Stimulated activated CD4-positive, alpha-beta T cell treated with anti-CD3 and anti-CD28 coated beads, Interleukin-15, amount 100 ng/mL, for 1 hour (primary cell): ENCODE data around the gene TSPEAR.
"Not testable (repeated sequence)": the region's sequence is repeated elsewhere in the genome, so short reads cannot be mapped to it uniquely, and the experiment has no call there.

Source experiments
- DNase-seq, 2 donors: peaks; one replicate each; pipeline ENCODE4 v3.0.0-alpha.2; 2020; ENCODE audit warnings: low read depth in 1 of 2, low spot score in 1 of 2

TSPEAR gene

GRCh38 chr21:44555200-44555875 is 156.0 kb downstream of the TSPEAR start:
- DNase-seq = no peak

- DNase-seq = no peak
Observed at GRCh38 chr21:44552681-44553080, 158.7 kb downstream of the TSPEAR start.

DNA sequence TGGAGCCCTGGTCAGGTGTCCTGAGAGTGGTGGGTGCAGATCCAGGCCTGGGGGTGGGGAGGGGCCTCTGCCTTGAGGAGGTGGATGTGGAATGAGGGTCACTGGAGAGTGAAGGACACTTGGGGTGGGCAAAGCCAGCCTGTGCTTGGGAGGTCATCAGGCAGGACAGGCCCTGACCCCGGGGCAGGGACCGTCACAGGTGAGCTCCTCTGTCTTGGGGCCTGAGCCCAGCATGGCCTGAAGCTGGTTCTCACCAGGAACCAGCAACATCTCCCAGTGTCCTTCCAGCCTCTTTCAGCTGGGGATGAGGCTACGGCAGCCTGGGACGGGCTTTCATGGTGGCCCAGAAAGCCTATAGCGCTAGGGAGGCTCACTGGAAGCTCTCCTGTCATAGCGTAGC is 159.2 kb downstream of the TSPEAR start:
- no peak for DNase-seq

DNA sequence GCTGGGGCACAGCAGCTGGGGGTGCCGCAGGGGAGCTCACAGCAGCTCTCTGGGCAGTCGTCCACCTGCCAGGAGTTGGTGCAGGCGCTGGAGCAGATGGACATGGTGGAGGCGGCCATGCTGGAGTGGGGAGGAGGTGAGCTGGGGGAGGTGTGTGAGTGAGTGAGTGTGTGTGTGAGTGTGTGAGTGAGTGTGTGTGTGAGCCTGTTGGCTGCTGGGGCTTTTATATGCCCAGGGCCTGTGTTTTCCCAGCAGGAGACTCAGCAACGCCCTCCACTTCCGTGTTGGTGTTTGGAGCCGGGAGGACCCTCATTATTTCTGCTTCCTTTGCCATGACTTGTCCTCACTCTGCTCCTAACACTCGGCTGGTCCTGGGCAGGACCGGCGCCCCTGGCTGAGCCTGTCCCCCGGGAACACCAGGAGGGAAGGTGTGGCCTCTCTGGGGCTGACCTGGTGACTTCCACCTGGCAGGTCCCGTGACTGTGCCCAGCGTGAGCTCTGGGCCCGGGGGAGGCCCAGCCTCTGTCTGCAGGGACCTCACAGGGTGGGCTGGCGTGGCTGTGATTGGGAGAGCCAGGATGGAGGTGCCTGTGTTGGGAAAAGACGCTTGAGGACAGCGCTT is 159.9 kb downstream of the TSPEAR start, which contains the start of gene KRTAP10-2:
TSS of gene KRTAP10-2 (minus strand) at position 166 of the 622 bp plus-strand sequence. CDS start at position 119, 47 bp downstream.
- no peak for DNase-seq

DNA sequence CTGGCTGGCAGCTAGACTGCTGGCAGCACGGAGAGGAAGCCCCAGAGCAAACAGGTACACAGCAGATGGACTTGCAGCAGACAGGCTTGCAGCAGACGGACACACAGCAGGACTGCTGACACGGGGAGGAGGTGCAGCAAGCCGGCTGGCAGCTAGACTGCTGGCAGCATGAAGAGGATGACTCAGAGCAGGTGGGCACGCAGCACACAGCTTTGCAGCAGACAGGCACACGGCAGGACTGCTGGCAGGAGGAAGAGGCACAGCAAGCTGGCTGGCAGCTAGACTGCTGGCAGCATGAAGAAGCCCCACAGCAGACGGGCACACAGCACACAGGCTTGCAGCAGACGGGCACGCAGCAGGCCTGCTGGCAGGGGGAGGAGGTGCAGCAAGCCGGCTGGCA is 160.6 kb downstream of the TSPEAR start:
- DNase-seq = no peak

DNA sequence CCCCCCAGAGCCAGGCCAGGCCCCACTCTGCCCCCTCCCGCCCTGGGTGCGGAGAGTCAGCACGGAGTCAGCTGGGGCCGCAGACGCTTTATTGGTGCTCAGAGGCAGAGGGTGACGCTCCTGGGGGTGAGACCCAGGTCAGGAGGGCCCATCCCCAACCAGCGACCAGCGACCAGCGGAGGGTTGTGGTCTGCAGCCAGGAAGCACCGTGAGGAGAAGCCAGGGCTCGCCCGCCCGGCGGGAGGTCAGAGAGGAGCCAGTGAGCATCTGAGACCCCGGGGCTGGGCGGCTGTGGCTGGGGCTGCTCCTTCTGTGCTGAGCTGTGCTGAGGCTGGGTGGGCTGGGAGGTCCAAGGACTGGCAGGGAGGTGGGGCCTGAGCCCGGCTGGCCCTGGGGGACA is 161.1 kb downstream of the TSPEAR start:
- not testable (repeated sequence) for DNase-seq

- DNase-seq = no peak
Observed at GRCh38 chr21:44549525-44550211, 161.7 kb downstream of the TSPEAR start.

DNA sequence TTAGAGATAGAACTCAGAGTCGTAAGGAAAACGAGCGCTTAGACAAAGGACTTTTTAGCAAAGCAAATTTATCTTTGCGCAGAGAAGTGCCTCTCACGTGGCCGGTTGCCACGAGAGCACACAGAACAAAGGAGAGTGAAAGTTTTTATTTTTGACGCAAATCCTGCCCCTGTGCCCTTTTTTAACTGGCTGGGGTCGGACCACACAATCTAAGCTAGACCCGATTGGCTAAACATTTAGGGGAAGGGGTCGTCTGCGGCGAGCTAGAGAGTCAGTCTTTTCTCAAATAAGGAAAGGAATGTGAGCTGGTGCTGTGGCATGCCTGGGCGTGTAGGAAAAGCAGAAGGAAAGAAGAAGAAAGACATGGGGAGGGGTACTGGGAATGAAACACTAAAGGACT is 162.4 kb downstream of the TSPEAR start:
- no peak for DNase-seq

DNA sequence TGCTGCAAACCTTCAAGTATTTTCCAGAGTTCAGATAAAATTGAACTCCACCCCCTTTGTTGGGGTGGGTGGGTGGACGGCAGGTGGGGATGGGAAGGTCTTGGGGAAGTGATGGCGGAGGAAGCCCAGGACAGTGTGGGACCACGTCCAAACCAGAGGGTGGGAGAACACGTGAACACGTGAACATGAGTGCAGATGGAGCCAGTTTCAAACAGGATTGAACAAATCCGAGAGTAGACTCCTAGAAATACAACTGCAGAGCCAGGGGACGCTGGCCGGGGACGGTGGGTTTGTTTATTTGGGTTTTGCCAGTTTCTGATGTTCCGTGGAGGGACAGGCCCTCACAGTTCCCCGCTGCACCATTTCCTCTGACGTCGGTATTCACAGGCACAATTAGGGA is 163.0 kb downstream of the TSPEAR start:
- no peak for DNase-seq

- no peak for DNase-seq
Observed at GRCh38 chr21:44547656-44548331, 163.6 kb downstream of the TSPEAR start.

DNA sequence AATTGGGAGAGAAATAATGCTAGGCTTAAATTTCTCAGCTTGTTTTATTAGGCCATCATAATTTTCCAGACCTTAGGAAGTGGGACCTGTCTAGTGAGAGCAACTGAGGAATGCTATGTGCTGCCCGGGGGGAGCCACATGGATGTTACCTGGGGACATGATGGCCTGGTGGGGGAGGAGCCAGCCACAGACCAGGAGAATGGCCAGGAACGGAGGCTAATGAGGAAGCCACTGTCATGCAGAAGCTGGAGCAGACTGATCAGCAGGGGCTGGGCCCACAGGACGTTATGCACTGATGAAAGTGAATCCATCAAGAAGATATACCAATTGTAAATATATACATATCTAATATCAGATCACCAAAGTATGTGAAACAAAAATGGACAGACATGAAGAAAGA is 166.8 kb downstream of the TSPEAR start:
- no peak for DNase-seq

DNA sequence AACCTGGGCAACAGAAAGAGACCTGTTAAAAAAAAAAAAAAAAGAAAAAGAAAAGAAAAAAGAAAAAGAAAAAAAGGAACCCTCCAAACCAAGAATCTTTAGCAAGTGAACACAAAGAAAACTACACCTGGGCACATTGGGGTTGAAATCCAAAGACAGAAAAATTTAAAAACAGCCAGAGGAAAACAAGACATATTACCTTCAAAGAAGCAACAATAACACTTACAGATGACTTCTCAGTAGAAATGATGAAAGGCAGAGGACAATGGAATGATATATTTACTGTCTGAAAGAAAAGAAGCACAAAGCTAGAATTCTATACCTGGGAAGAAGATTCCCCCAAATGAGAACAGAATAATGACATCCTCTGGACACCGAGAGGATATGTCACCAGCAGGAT is 168.7 kb downstream of the TSPEAR start:
- no peak for DNase-seq

GRCh38 chr21:44540741-44541288 is 170.6 kb downstream of the TSPEAR start:
- DNase-seq = no peak

- DNase-seq = no peak
Observed at GRCh38 chr21:44539991-44540666, 171.2 kb downstream of the TSPEAR start, which contains the start of gene KRTAP10-1. TSS of gene KRTAP10-1 (minus strand) at chr21:44540195. CDS start at chr21:44540150, 45 bp downstream.

GRCh38 chr21:44539046-44539445 is 172.3 kb downstream of the TSPEAR start:
- DNase-seq = no peak

DNA sequence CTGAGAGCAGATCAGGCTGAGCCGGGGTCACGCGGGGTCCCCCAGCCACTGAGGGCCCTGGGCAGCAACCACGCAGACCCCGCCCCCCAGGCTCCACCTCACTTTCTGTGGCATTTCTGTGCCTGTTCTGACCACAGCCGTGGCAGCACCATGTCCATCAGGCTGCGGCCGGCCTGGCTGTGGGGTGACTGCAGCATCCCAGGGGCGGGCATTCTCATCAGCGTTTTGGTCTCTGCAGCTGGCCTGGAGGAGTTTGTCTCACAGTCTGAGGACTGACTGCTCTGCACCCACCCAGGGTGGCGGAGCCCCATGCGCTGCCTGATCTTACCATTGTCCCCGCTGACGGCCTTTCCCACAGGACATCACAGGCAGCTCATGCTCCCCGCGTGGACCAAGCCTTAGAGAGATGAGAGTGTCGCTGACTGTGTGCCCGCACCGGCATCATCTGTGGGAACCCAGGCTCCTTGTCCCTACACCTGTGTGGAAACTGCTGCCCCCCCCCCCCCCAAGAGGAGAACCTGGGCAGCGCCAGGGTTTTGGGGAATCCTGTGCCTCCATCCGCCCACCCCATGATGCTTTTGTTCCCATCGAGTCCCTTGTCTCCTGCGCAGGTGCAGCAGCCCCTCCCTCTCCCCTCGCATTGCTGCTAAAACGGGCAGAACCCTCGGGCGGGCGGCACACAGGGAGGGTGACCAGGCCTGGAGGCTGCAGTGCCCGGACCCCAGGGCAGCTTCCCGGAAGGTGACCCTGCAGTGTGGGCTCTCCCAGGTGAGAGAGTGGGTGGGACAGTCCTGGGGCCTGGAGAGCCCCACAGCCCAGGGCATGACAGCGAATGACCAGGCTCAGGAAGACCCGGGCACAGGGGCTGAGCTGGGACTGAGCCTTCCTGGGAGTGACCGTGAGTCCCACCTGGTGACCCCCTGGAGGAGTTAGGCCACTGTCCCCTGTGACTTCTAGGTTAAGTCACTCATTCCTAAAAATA is 173.2 kb downstream of the TSPEAR start:
- no peak for DNase-seq

DNA sequence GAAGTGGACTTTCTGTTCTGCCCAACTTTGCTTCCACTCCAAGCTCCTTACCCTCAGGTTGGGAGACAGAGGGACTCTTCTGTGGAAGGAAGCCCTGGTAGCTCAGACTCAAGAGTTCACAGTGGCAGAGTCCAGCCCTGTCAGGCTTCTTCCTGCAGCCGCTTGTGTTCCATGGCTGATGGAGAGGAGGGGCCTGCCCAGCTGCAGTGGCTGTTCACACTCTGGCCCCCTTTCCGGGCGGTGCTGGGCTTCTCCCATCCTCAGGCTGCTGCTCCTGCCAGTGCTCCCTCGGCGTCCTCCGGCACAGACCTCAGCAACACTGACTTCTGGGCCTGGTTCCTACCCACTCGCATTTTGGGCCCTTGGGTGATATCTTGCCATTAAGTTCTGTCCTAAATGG is 175.4 kb downstream of the TSPEAR start:
- no peak for DNase-seq

GRCh38 chr21:44534688-44535087 is 176.7 kb downstream of the TSPEAR start:
- no peak for DNase-seq

- no peak for DNase-seq
Observed at GRCh38 chr21:44533891-44534627, 177.3 kb downstream of the TSPEAR start.
